NCI-H82 treated with DMSO at 0.1 percent for 48 hours (cell line): ENCODE results near the gene WDR5.

Experiments
- DNase-seq: peaks from one replicate; lab custom pipeline; 2025; ENCODE audit not compliant: unreplicated experiment; lab: John Stamatoyannopoulos, UW

WDR5 gene

DNA sequence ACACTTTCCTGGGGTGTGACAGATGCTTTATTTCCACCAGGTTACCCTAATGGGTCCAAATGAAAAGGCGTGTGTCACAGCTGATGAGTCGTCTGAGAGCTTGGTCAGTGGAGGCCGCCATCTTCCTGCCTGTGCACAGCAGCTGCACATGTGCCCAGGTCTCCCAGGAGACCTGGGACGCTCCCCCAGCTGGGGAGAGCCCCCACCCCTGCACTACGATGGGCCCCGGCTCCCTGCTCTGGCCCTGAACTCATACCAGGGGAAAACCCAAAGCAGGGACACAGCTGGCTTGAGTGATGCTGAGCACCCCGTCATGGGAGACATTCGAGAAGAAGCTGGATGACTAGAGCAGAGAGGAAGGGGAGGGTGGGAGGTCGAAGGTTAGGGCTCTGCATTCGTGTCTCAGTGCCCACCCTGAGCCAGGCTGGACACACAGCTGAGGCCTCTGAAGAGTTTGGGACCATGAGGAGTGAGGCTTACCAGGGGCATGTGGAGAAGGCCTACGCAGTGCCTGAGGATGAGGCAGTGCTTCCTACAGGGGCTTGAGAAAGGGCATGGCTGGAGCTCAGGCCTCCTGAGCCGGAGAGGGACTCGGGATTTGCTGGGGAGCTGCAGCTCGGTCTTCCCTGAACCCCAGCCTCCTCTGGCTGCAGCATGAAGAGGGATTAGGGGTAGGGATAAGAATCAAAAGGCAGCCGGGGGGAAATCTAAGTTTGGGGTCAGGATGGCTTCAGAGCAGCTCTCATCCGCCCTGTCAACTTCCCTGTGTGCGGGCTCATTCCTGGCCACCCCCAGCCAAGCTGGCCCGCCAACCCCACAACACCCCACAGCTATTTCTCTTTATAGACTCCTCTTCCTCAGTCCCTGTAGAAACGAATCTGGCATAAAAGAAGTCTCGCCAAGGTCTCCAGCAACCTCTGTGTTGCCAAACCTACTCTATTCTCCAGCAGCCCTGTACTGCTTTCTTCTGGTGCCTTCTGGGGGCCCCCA, 70.7 kb downstream of the WDR5 start:
- no peak for DNase-seq

DNA sequence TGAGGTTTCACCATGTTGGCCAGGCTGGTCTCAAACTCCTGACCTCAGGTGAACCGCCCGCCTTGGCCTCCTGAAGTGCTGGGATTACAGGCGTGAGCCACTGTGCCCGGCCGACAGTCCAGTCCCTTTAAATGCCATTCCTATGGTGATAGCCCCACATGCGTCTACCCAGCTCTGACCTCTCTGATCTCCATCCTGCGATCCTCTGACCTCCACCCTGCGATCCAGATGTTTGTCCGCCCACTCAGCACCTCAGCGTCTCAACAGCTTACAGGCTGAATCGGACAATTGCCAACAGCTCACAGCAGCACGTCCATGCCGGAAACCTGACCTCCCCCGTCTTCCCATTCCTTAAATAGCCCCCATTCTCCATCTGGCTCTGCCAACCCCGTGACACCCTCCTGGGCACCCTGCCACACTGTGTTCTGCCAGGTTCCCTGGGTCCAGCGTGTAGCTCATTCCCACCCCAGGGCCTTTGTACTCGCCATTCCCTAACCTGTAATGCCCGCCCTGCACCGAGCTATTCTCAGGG, 72.5 kb downstream of the WDR5 start:
- DNase-seq = no peak

DNA sequence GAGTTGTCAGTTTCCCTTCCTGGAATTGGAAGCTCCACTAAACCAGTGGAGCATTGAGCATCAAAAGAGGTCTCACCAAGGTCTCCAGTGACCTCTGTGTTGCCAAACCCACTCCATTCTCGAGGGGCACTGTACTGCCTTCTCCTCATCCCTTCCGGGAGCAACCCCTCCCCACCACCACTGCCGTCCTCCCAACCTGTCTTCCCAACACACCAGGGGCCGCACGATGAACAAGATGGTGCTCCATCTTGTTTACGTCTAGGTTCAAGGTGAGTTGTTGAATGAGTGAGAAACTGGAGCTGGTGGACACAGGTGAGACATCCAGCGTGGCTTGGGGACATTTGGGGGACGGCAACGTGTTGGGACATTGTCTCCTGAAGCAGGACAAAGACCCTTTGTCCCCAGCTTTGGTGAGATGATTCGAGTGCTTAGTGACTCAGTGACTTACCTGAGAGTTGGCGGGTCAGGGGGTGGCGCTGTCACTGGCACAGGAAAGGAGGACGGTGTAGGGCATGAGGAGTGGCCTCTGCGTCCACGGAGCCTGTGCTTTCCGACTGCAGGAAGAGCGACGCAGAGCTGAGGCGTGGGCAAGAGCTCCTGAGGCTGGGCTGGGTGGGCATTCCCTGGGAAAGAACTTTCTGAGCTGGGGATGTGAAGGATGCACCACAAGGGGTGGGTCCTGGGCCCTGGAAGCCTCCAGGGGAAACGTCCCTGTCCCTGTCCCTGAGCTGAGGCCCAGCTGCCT, 73.3 kb downstream of the WDR5 start:
- DNase-seq = no peak
